HepG2 (cell line): ENCODE data around the gene GPR176. TPM values are rescaled to one million over a fixed set of nuclear protein-coding genes. Genes with fewer than 3 reads are reported as not detected.

Experiments used
- ARID2 ChIP-seq: sonication (generic); formaldehyde crosslinking; IDR thresholded peaks from 2 replicates; pipeline ENCODE4 v1.8.1; 2022; ENCODE audit warnings: mild to moderate bottlenecking, missing genetic modification reagents, borderline replicate concordance
- ATF7 ChIP-seq, 2 experiments: fragments of 450-650 bp in 1 of 2; sonication (generic) in 1 of 2; formaldehyde crosslinking in 1 of 2; IDR thresholded peaks; 2 replicates each; pipeline versions ENCODE4 v1.4.0 to v1.6.1; 2016 to 2020; ENCODE audit warnings: antibody characterized with exemption in 1 of 2, mild to moderate bottlenecking in 1 of 2, missing genetic modification reagents in 1 of 2
- BRD4 ChIP-seq: sonication (generic); formaldehyde crosslinking; IDR thresholded peaks from 2 replicates; pipeline ENCODE4 v1.4.0; 2020; ENCODE audit warnings: missing genetic modification reagents
- DNMT1 ChIP-seq: sonication (generic); formaldehyde crosslinking; IDR thresholded peaks from 2 replicates; pipeline ENCODE4 v1.5.1; 2020; ENCODE audit warnings: mild to moderate bottlenecking, missing genetic modification reagents
- EZH2 ChIP-seq: conservative IDR thresholded peaks from 2 replicates; pipeline ENCODE4 v1.6.1; 2012; ENCODE audit warnings: mild to moderate bottlenecking, low read depth, low read length, moderate library complexity
- GATAD1 ChIP-seq: IDR thresholded peaks from 2 replicates; pipeline ENCODE4 v1.6.1; 2016; ENCODE audit warnings: missing genetic modification reagents, missing compliant biosample characterization
- HMGXB4 ChIP-seq, 2 experiments: sonication (generic) in 1 of 2; formaldehyde crosslinking in 1 of 2; IDR thresholded peaks; 2 replicates each; pipeline versions ENCODE4 v1.4.0 to v1.6.1; 2018 to 2020; ENCODE audit warnings: missing genetic modification reagents in 2 of 2, borderline replicate concordance in 1 of 2, low read depth in 1 of 2, mild to moderate bottlenecking in 1 of 2, missing biosample characterization in 1 of 2
- MYC ChIP-seq: sonication (generic); formaldehyde crosslinking; IDR thresholded peaks from 2 replicates; pipeline ENCODE4 v1.9.0; 2021; ENCODE audit warnings: missing genetic modification reagents, borderline replicate concordance
- NR2F1 ChIP-seq, 2 experiments: fragments of 450-650 bp in 1 of 2; formaldehyde crosslinking in 1 of 2; IDR thresholded peaks; 2 replicates each; pipeline versions ENCODE4 v1.5.0 to v1.6.1; 2016 to 2020; ENCODE audit warnings: mild to moderate bottlenecking in 1 of 2, missing compliant biosample characterization in 1 of 2, missing genetic modification reagents in 1 of 2, moderate library complexity in 1 of 2
- RBM39 ChIP-seq: fragments of 200-400 bp; formaldehyde crosslinking; IDR thresholded peaks from one replicate; pipeline ENCODE4 v1.6.1; 2018; ENCODE audit warnings: antibody characterized with exemption, mild to moderate bottlenecking, low read depth, low read length; ENCODE audit not compliant: poor library complexity, severe bottlenecking
- RCOR2 ChIP-seq: IDR thresholded peaks from 2 replicates; pipeline ENCODE4 v1.6.1; 2016; ENCODE audit warnings: missing biosample characterization, missing genetic modification reagents
- SP140L ChIP-seq: sonication (generic); formaldehyde crosslinking; IDR thresholded peaks from 2 replicates; pipeline ENCODE4 v1.4.0; 2020; ENCODE audit warnings: missing genetic modification reagents, borderline replicate concordance
- SRSF1 ChIP-seq: fragments of 200-400 bp; formaldehyde crosslinking; optimal IDR thresholded peaks from 2 replicates; pipeline ENCODE3; 2017; ENCODE audit warnings: mild to moderate bottlenecking, low read depth, low read length, moderate library complexity
- THAP11 ChIP-seq: IDR thresholded peaks from 2 replicates; pipeline ENCODE4 v1.6.1; 2016; ENCODE audit warnings: missing biosample characterization, missing genetic modification reagents
- ZBTB42 ChIP-seq: sonication (generic); formaldehyde crosslinking; IDR thresholded peaks from 2 replicates; pipeline ENCODE4 v1.5.0; 2020; ENCODE audit warnings: mild to moderate bottlenecking, missing genetic modification reagents
- ZBTB7B ChIP-seq: sonication (generic); formaldehyde crosslinking; IDR thresholded peaks from 2 replicates; pipeline ENCODE4 v1.4.0; 2020; ENCODE audit warnings: missing genetic modification reagents
- ZNF225 ChIP-seq: sonication (generic); formaldehyde crosslinking; IDR thresholded peaks from 2 replicates; pipeline ENCODE4 v1.4.0; 2020; ENCODE audit warnings: mild to moderate bottlenecking, missing genetic modification reagents
- ZNF549 ChIP-seq: sonication (generic); formaldehyde crosslinking; IDR thresholded peaks from 2 replicates; pipeline ENCODE4 v1.5.0; 2020; ENCODE audit warnings: missing genetic modification reagents
- ZNF576 ChIP-seq: sonication (generic); formaldehyde crosslinking; IDR thresholded peaks from 2 replicates; pipeline ENCODE4 v1.4.0; 2020; ENCODE audit warnings: mild to moderate bottlenecking, missing genetic modification reagents
- ZNF652 ChIP-seq: IDR thresholded peaks from 2 replicates; pipeline ENCODE4 v1.6.1; 2016; ENCODE audit warnings: low read depth, borderline replicate concordance
- ZNF687 ChIP-seq: sonication (generic); formaldehyde crosslinking; IDR thresholded peaks from 2 replicates; pipeline ENCODE4 v1.5.1; 2020; ENCODE audit warnings: mild to moderate bottlenecking, missing genetic modification reagents, moderate library complexity
- ZNF740 ChIP-seq: sonication (generic); formaldehyde crosslinking; IDR thresholded peaks from 2 replicates; pipeline ENCODE4 v1.4.0; 2020; ENCODE audit warnings: missing genetic modification reagents
- ZNF800 ChIP-seq: sonication (generic); formaldehyde crosslinking; IDR thresholded peaks from 2 replicates; pipeline ENCODE4 v1.4.0; 2020; ENCODE audit warnings: missing genetic modification reagents
- polyA plus RNA-seq, 8 experiments: library from polyadenylated mRNA; depleted of rRNA in 3 of 8; stranded (reverse) in 7 of 8; unstranded in 1 of 8; fragments of >200 nt; fragmentation: Illumina TruSeq in 4 of 8; extraction: Trizol in 4 of 8; gene quantifications; 2 replicates each; pipeline versions ENCODE4 v1.2.1 to v1.2.3, GENCODE V29; 2011 to 2016; ENCODE audit warnings: low read depth in 4 of 8, missing spikeins in 1 of 8, mixed read lengths in 1 of 8; ENCODE audit not compliant: insufficient read depth in 1 of 8
- total RNA-seq, 5 experiments: library from RNA; depleted of rRNA; stranded (reverse); fragments of >200 nt; fragmentation: Illumina TruSeq; extraction: Trizol; gene quantifications; 2 replicates each; pipeline ENCODE4 v1.2.3, GENCODE V29; 2016; ENCODE audit warnings: low read depth in 1 of 5

GPR176 gene
- total and polyA plus RNA-seq, 2 of the 13 experiments (the other 11 are each of a cell fraction or from before 2014, with no cell fraction given), result 0.11 to 0.20 TPM

- TF ChIP-seq ZNF740 (CRISPR knock-in tag) (no peak), NR2F1 (CRISPR knock-in tag; IDR thresholded peaks at IDR 0.05) (no peak), SP140L (CRISPR knock-in tag) (no peak), ZNF549 (CRISPR knock-in tag) (no peak), ZNF687 (CRISPR knock-in tag) (no peak), RCOR2 (CRISPR knock-in tag) (peak; percentile 30; the same call in 1 of the 2 replicates), ZBTB7B (CRISPR knock-in tag) (peak; percentile 59; the same call in 1 of the 2 replicates), ZNF652 (CRISPR knock-in tag) (no peak), DNMT1 (CRISPR knock-in tag) (no peak), GATAD1 (peak; percentile 46; the same call in 1 of the 2 replicates), THAP11 (CRISPR knock-in tag) (0 out of 2 replicates have a peak, but pooled peaks have one; percentile 37), ZNF576 (CRISPR knock-in tag) (no peak), ZNF225 (CRISPR knock-in tag) (no peak), MYC (CRISPR knock-in tag) (no peak), EZH2 (no peak), BRD4 (CRISPR knock-in tag) (no peak), ATF7 (IDR thresholded peaks at IDR 0.05) (no peak), ATF7 (CRISPR knock-in tag; IDR thresholded peaks at IDR 0.05) (no peak), SRSF1 (no peak), ZNF800 (CRISPR knock-in tag) (no peak), ARID2 (no peak), ZBTB42 (CRISPR knock-in tag) (no peak), RBM39 (no peak), HMGXB4 (CRISPR knock-in tag; IDR thresholded peaks at IDR 0.05; ENCODE audit: borderline replicate concordance in 1 of 2, low read depth in 1 of 2) (no peak)
These were observed 132.6 kb downstream of the GPR176 start (continued) for GRCh38 chr15:39787479-39787878.
